ENCODE measurements around the gene COL27A1.
A peak's percentile ranks its signal among the peaks of the same experiment; 100 is the strongest.

Gene COL27A1

DNA sequence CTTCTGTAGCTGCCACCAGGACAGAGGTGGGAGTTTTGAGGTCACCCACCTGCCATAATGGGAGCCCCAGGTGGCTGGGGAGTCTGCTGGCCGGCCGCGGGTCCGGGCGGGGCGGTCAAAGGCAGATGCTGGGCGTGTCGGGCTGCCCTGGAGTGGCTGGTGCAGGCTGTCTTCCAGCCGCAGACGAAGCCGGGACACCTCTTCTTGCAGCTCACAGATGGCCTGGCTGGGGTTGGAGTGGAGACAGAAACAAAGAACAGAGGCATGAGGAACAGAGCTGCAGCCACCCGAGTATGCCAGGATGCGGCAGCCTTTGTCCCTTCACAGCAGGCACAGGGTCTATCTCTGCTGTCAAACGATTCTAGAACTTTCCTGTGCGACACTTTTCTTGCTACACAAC is 192.3 kb downstream of the COL27A1 start:
- no peak for DNase-seq

DNA sequence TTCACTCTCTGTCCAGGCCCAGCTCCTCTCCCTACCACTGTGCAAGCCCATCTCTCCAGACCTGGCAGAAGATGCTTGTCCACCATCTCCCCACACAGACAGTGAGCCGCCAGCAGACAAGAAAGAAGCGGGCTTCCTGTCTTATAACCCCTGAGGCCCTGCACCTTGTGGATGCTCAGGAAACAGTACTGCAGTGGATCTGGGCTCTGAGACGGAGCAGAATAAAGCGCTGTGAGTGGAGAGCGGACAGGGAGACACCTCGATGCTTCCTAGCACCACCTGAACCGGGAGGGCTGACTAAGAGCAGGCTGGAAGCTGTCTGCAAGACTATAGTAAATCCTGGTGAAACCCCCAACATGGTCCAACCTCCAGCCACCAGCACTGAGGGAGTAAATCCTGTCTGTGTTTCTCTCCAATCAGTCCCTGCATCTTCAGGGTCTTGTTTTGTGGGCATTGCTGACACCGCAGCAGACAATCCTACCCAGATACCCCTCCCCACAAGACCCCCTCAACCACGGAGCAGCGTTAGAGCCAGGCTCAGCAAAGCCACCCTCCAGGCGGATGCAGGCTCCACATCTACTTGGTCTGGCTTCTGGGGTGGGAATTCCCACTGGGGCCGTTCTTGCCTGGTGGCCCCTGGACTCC is 193.0 kb downstream of the COL27A1 start:
- no peak for DNase-seq

DNA sequence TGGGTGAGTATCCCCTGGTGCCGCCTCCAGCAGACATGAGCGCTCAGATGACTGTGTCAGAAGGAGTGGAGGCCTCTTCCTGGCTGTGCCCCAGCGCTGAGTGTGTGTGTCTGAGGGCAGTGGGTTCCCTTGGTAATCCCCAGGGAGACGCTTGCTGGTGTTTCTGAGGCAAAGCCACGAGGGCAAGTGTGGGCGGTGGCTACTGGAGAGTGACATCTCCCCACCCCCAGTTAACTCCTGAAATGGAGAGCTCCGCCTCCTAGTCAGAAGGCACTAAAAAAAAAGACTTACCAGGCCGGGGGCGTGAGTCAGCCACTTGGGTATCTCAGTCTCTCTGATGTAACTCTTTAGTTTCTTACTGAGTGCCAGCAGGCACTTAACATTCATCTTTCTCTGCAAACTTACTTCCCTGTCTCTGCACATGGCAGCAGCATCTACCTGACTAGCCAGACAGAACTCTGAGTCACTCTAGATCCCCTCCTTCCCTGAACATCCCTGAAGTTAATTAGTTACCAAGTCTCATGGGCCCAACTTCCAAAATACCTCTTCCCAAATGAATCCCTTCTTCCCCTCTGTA is 193.7 kb downstream of the COL27A1 start:
- peak; percentile 17 to 52 for DNase-seq

DNA sequence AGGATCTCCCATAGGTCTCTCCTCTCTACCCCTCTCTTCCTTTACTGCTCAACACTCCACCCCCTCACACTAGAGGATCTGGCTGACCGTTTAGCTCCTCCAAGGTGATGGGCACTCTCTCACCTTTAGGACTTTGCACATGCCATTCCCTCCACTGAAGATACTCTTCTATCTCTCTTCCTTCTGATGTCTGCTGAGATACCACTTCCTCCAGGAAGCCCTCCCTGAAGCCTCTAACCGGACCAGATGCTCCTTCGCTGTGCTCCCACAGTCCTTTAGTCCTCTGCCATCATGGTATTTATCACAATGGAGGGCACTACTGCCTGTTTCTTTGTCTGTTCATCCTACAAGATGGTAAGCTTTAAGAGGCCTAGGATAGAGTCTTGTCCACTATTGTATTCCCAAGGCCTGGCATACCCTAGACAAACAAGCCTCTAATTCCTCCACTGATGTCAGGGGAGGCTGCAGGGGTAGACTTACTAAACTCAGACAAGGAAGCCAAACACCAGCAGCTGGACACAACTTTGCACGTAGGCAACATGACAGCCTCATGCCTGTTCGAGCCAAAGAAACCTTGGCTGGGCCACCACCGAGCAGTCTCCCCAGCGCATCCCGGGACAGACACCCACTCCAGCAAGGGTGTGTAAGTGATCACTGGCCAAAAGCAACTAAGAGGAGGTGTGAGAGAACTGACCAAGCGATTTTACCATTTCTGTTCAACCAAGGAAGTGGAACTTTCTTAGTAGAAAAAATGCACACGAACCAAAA is 194.6 kb downstream of the COL27A1 start:
- DNase-seq = no peak

DNA sequence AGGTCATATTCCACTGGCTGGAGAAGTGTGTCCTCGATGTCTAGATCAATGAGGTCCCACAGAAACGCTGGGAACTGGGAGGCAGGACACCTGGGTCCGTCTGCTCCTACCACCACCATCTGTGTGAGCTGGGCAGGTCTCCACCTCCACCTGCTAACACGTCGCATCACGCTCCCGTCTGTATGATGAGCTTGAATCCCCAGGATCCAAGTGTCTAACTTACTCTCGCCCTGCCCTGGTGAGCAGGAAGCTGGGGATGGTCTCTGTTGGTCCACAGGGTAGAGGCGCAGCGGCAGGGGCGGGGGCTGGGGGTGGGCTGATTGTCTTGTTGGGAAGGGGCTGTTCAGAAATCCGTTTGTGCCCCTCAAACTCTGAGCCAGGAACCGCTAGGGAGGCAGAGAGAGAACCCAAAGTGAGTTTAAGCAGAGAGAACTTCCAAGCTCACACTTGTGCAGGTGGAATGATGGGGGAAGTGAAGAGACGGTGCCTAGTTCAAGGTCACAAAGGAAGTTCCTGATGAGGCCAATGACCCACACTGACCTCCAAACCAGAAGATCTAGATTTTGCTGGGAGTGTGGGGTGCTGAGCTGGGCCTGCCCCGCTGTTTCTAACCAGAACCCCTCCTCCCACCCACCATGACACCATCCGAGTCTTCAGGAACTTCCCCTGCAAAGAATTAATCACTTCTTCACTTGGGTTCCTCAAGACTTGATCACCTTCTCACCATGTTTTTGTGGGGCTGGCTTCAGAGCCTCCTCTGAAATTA is 195.5 kb downstream of the COL27A1 start:
- DNase-seq = no peak

DNA sequence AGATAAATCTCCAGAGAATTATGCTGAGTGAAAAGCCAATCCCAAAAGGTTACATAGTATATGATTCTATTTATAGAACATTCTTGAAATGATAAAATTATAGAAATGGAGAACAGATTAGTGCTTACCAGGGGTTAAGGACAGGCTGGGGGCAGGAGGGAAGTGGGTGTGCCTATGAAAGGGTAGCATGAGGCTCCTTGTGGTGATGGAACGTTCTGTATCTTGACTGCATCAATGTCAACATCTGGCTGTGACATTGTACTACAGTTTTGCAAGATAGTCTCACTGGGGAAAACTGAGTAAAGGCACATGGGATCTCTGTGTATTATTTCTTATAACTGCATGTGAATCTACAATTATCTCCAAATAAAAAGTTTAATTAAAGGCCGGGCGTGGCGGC is 196.6 kb downstream of the COL27A1 start:
- no peak for DNase-seq

DNA sequence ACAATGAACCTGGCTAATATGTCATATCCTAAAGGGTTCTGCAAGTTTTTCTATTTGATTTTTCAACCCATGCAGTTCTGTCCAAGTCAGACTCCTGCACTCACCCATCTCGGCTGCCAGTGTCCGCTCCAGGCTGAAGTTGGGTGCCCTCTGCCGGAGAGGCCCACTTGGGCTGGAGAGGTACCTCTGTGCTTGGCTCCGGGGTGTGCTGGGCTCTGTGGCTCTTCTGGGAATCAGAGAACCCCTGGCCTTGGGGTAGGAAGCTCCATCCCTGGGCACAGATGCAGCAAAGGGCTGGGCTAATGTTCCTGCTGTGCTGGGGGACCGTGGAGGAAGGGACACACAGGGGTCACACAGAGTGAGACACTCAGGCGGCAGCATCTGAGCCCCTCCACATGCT is 200.5 kb downstream of the COL27A1 start:
- DNase-seq = no peak

DNA sequence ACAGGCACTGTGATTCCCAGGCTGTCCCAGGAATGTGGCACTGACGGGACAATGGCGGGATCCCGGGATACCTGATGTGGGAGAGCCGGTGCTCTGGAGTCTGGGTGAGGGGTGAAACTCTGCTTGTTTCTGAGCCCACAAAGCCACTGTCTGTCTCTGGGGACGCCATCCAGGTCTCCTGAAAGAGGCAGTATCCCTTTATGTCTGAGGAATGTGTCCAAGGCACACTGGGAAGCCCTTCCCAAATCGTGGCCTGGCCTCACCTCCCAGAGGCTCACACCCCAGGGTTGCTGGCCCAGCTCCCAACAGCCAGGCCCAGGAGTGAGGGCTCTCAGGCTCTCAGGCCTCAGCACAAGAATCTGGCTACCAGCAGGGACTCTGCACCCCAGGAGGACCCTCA is 201.5 kb downstream of the COL27A1 start:
- DNase-seq = no peak

DNA sequence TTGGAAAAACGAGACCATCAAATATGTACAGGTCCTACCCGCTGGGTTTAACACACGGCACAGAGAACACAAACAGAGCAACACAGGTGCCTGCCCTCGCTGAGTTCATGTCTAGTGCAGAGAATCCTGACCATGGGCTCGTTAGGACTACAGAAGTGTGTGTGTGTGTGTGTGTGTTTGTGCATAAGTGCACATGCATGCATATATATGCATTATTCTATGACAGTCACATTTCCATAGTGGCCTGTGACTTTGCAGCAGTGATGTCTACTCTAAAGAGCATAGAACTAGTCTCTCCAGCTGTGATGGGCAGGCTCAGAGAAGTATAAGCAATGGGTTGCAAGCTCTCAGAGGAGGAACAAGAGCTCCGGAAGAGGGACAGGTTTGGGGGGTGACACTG is 202.0 kb downstream of the COL27A1 start:
- no peak for DNase-seq

DNA sequence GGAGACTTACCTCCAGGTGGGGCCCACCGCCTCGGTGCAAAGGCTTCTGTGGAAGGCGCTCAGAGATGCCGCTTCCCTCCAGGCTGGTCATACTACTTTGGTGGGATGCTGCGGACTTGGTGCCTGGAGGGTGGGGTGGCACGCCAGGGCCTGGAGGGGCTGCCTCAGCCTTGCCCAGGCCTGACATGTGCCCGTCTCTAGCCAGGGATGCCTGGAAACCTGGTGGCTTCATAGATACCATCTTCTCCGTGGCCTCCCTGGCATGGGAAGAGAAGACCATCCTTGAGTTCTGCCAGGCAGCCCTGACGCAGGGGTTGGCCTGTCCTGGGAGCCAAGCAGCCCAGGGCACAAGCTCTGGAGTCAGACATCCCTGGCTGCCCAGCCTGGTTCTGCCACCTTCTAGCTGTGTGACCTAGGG is 202.6 kb downstream of the COL27A1 start:
- DNase-seq = no peak

DNA sequence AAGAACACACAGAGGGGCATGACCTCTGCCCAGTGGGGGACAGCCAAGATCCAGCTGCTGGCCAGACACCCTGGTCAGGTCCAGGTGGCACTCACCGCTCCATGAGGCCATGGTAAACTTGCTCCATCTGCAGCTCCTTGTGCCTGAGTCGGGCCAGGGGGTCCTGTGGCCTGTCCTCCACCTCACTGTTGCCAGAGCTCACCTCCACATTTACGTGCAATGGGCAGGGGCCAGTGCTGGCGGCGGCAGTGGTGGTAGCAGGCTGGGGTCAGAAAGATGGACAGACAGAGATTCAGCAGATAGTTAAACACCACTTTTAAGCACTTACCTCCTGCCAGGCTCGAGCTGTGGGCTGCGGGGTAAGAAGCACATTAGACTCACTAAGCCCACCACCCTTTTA is 204.5 kb downstream of the COL27A1 start:
- no peak for DNase-seq

DNA sequence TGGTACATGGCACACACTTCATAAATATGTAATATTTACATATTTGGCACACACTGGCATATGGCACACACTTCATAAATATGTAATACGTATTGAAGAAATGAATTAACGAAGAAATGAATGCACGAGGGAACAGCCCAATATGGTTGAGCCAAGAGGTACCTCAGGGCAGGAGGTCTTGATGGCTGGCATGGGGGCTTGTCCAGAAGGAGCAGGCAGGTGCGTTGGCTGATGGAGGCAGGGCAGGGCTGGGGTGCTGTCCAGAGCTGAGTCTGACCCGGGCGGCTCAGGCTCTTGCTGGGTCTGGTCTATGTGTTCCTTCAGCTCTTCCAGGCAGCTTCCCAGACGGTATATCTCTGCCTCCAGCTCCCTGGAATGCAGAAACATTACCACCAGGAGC is 206.2 kb downstream of the COL27A1 start:
- no peak for DNase-seq

All from bone marrow (tissue), 2 donors.